Astrocyte (in vitro differentiated cells and primary cell): ENCODE measurements around the gene APLNR. TPM values are rescaled to one million over a fixed set of nuclear protein-coding genes. Genes with fewer than 3 reads are reported as not detected.

Experiments used
- DNase-seq: peaks from one replicate; pipeline ENCODE4 v3.0.0-alpha.2; 2010; ENCODE audit warnings: low read depth
- FAIRE-seq: peaks from 2 replicates; lab custom pipeline; 2011; peaks lifted over from hg19 to GRCh38; lab: Jason Lieb, UNC
- H2AFZ ChIP-seq: 2 replicates; pipeline ENCODE4 v1.6.0; 2012; ENCODE audit warnings: low read depth, low read length, inconsistent platforms
- H3K27ac ChIP-seq: 2 replicates; pipeline ENCODE4 v1.5.1; 2011; ENCODE audit warnings: low read depth, low read length, inconsistent platforms
- H3K27me3 ChIP-seq: 2 replicates; pipeline ENCODE4 v1.6.0; 2011; ENCODE audit warnings: low read length, inconsistent platforms; ENCODE audit not compliant: insufficient read depth
- H3K36me3 ChIP-seq: 2 replicates; pipeline ENCODE4 v1.5.1; 2011; ENCODE audit warnings: low read length, inconsistent platforms; ENCODE audit not compliant: insufficient read depth
- H3K4me1 ChIP-seq: 2 replicates; pipeline ENCODE4 v1.5.1; 2011; ENCODE audit warnings: low read length, inconsistent platforms; ENCODE audit not compliant: insufficient read depth
- H3K4me2 ChIP-seq: 2 replicates; pipeline ENCODE4 v1.6.0; 2012; ENCODE audit warnings: low read length, inconsistent platforms
- H3K4me3 ChIP-seq: 2 replicates; pipeline ENCODE4 v1.5.1; 2011; ENCODE audit warnings: low read depth, mild to moderate bottlenecking, low read length, inconsistent platforms; ENCODE audit not compliant: insufficient read depth
- H3K79me2 ChIP-seq: 2 replicates; pipeline ENCODE4 v1.6.0; 2012; ENCODE audit warnings: mild to moderate bottlenecking, low read length, inconsistent platforms; ENCODE audit not compliant: insufficient read depth
- H3K9ac ChIP-seq: 2 replicates; pipeline ENCODE4 v1.6.0; 2012; ENCODE audit warnings: mild to moderate bottlenecking, low read length, inconsistent platforms
- H3K9me3 ChIP-seq: 2 replicates; pipeline ENCODE4 v1.5.1; 2012; ENCODE audit warnings: low read depth, mild to moderate bottlenecking, low read length, inconsistent platforms; ENCODE audit not compliant: insufficient read depth
- H4K20me1 ChIP-seq: 2 replicates; pipeline ENCODE4 v1.6.0; 2012; ENCODE audit warnings: low read length, inconsistent platforms; ENCODE audit not compliant: insufficient read depth
- H3K27ac Mint-ChIP-seq: one replicate; pipeline ENCODE4 v1.8.0; 2021; ENCODE audit warnings: mild to moderate bottlenecking, mixed read lengths; ENCODE audit not compliant: unreplicated experiment
- H3K27me3 Mint-ChIP-seq: one replicate; pipeline ENCODE4 v1.8.0; 2021; ENCODE audit warnings: low read depth, mixed read lengths; ENCODE audit not compliant: unreplicated experiment
- H3K36me3 Mint-ChIP-seq: one replicate; pipeline ENCODE4 v1.8.0; 2021; ENCODE audit warnings: low read depth, mixed read lengths; ENCODE audit not compliant: unreplicated experiment
- H3K4me1 Mint-ChIP-seq: one replicate; pipeline ENCODE4 v1.8.0; 2021; ENCODE audit warnings: low read depth, mixed read lengths; ENCODE audit not compliant: unreplicated experiment
- H3K4me3 Mint-ChIP-seq: one replicate; pipeline ENCODE4 v1.8.0; 2021; ENCODE audit warnings: mild to moderate bottlenecking, moderate library complexity, mixed read lengths; ENCODE audit not compliant: unreplicated experiment
- H3K9me3 Mint-ChIP-seq: one replicate; pipeline ENCODE4 v1.8.0; 2021; ENCODE audit warnings: mild to moderate bottlenecking, mixed read lengths; ENCODE audit not compliant: unreplicated experiment
- CTCF ChIP-seq: IDR thresholded peaks from 2 replicates; pipeline ENCODE4 v1.5.1; 2011; ENCODE audit warnings: low read depth, mild to moderate bottlenecking, inconsistent platforms, low read length, moderate library complexity; ENCODE audit not compliant: insufficient read depth
- EZH2 ChIP-seq: IDR thresholded peaks from 2 replicates; pipeline ENCODE4 v1.6.1; 2012; ENCODE audit warnings: mild to moderate bottlenecking, low read length, inconsistent platforms; ENCODE audit not compliant: insufficient read depth
- total RNA-seq: library from RNA; stranded (reverse); gene quantifications from 2 replicates; pipeline ENCODE4 v1.2.1, GENCODE V29; 2021

The APLNR gene
- total RNA-seq, 1 donor from 2014 or later = not detected

- H3K4me3 ChIP-seq = no peak overlapping the region
- no peaks in the 10 kb centered on the region for H3K27me3 ChIP-seq
- no peaks in the 10 kb centered on the region for H3K9me3 ChIP-seq
- no peaks in the 10 kb centered on the region for H3K36me3 Mint-ChIP-seq
- TF ChIP-seq CTCF (no peak), EZH2 (no peak)
- no peak overlapping the region for H3K27ac ChIP-seq
- DNase-seq (peak; percentile 56), FAIRE-seq (peak; percentile 59)
- peaks cover 2% of the 10 kb centered on the region for H3K27me3 Mint-ChIP-seq
- H3K4me3 Mint-ChIP-seq = no peak overlapping the region
- H3K79me2 ChIP-seq = no peaks in the 10 kb centered on the region
- peaks cover 2% of the 10 kb centered on the region for H3K9me3 Mint-ChIP-seq
- H3K9ac ChIP-seq = peak overlapping the region; percentile 15
- peaks cover 13% of the 10 kb centered on the region for H3K4me1 Mint-ChIP-seq
- H3K36me3 ChIP-seq = no peaks in the 10 kb centered on the region
- no peak overlapping the region for H3K27ac Mint-ChIP-seq
- no peaks in the 10 kb centered on the region for H4K20me1 ChIP-seq
- H3K4me1 ChIP-seq = peaks cover 16% of the 10 kb centered on the region
- peak overlapping the region; percentile 29 for H2AFZ ChIP-seq
- H3K4me2 ChIP-seq = peak overlapping the region; percentile 74
These were observed 23.5 kb downstream of the APLNR start for GRCh38 chr11:57213342-57214097.

GRCh38 chr11:57210781-57211180 is 26.3 kb downstream of the APLNR start:
- Histone ChIP-seq H3K27me3 (no peaks in the 10 kb centered on the region), H3K4me1 (peaks cover 16% of the 10 kb centered on the region), H3K79me2 (no peaks in the 10 kb centered on the region), H3K4me2 (no peak overlapping the region), H2AFZ (no peak overlapping the region), H3K36me3 (no peaks in the 10 kb centered on the region), H3K9me3 (no peaks in the 10 kb centered on the region), H4K20me1 (no peaks in the 10 kb centered on the region), H3K4me3 (no peak overlapping the region), H3K27ac (no peak overlapping the region), H3K9ac (no peak overlapping the region)
- peaks cover 13% of the 10 kb centered on the region for H3K4me1 Mint-ChIP-seq
- FAIRE-seq (no peak), DNase-seq (no peak)
- H3K27ac Mint-ChIP-seq = peak overlapping the region; percentile 16
- peaks cover 1% of the 10 kb centered on the region for H3K36me3 Mint-ChIP-seq
- H3K9me3 Mint-ChIP-seq = peaks cover 5% of the 10 kb centered on the region
- no peak overlapping the region for H3K4me3 Mint-ChIP-seq
- no peak for TF ChIP-seq EZH2
- TF ChIP-seq CTCF = no peak
- H3K27me3 Mint-ChIP-seq = peaks cover 10% of the 10 kb centered on the region

GRCh38 chr11:57207168-57207567 is 29.9 kb downstream of the APLNR start:
- Mint-ChIP-seq H3K27ac (no peak overlapping the region), H3K36me3 (peaks cover 1% of the 10 kb centered on the region), H3K4me1 (peaks cover 14% of the 10 kb centered on the region), H3K9me3 (peaks cover 5% of the 10 kb centered on the region), H3K4me3 (no peak overlapping the region), H3K27me3 (peaks cover 18% of the 10 kb centered on the region)
- Histone ChIP-seq H2AFZ (no peak overlapping the region), H3K4me1 (no peaks in the 10 kb centered on the region), H3K4me3 (no peak overlapping the region), H3K9me3 (no peaks in the 10 kb centered on the region), H3K27me3 (peaks cover 11% of the 10 kb centered on the region), H3K79me2 (no peaks in the 10 kb centered on the region), H3K36me3 (no peaks in the 10 kb centered on the region), H3K27ac (no peak overlapping the region), H3K4me2 (no peak overlapping the region), H3K9ac (no peak overlapping the region), H4K20me1 (no peaks in the 10 kb centered on the region)
- no peak for TF ChIP-seq EZH2
- TF ChIP-seq CTCF = no peak
- no peak for FAIRE-seq
- DNase-seq = no peak
